MCF 10A (cell line): ENCODE results near the gene PRAMEF17. TPM values are rescaled to one million over a fixed set of nuclear protein-coding genes. Genes with fewer than 3 reads are reported as not detected.
A peak's percentile ranks its signal among the peaks of the same experiment; 100 is the strongest.
"Not testable (repeated sequence)": the region's sequence is repeated elsewhere in the genome, so short reads cannot be mapped to it uniquely, and the experiment has no call there.

Experiments used
- Bru-seq: library from RNA; stranded (reverse); fragments of 400-500 nt; gene quantifications from one replicate; lab custom pipeline; 2021; lab: Mats Ljungman, UMichigan
- BruChase-seq, 2 experiments: library from RNA; stranded (reverse); fragments of 400-500 nt; gene quantifications; one replicate each; lab custom pipeline; 2021; lab: Mats Ljungman, UMichigan
- BruUV-seq: library from RNA; stranded (reverse); fragments of 400-500 nt; replicated peaks from 2 replicates; lab custom pipeline; 2021; lab: Mats Ljungman, UMichigan
- CTCF ChIA-PET: fragments of 300-600 bp; sonication (Branson Sonifier 250); formaldehyde crosslinking; extraction: SDS; loops from one replicate; lab custom pipeline; 2021; ENCODE audit warnings: antibody characterized with exemption, inconsistent platforms; lab: Yijun Ruan, JAX
- POLR2A ChIA-PET: fragments of 300-600, 350-650 bp; sonication (Branson Sonifier 250); formaldehyde crosslinking; extraction: SDS; loops from one replicate; lab custom pipeline; 2020; ENCODE audit warnings: antibody characterized with exemption, inconsistent platforms; lab: Yijun Ruan, JAX
- DNase-seq: peaks from one replicate; pipeline ENCODE4 v3.0.0-alpha.2; 2018; ENCODE audit not compliant: unreplicated experiment
- H3K27ac Mint-ChIP-seq: one replicate; pipeline ENCODE4 v1.8.0; 2022; ENCODE audit warnings: mild to moderate bottlenecking, low read depth, mixed read lengths; ENCODE audit not compliant: unreplicated experiment
- H3K27me3 Mint-ChIP-seq: one replicate; pipeline ENCODE4 v1.8.0; 2022; ENCODE audit warnings: mixed read lengths; ENCODE audit not compliant: insufficient read depth, unreplicated experiment
- H3K36me3 Mint-ChIP-seq: one replicate; pipeline ENCODE4 v1.8.0; 2022; ENCODE audit warnings: mild to moderate bottlenecking, moderate library complexity, mixed read lengths; ENCODE audit not compliant: insufficient read depth, unreplicated experiment
- H3K4me1 Mint-ChIP-seq: one replicate; pipeline ENCODE4 v1.8.0; 2022; ENCODE audit warnings: mixed read lengths; ENCODE audit not compliant: insufficient read depth, unreplicated experiment
- H3K4me3 Mint-ChIP-seq: one replicate; pipeline ENCODE4 v1.8.0; 2022; ENCODE audit warnings: mild to moderate bottlenecking, moderate library complexity, mixed read lengths; ENCODE audit not compliant: unreplicated experiment
- H3K9me3 Mint-ChIP-seq: one replicate; pipeline ENCODE4 v1.8.0; 2022; ENCODE audit warnings: mixed read lengths; ENCODE audit not compliant: unreplicated experiment
- intact Hi-C: fragments of 100-400 bp; cut with micrococcal nuclease; formaldehyde crosslinking; loops from 2 replicates; pipeline ENCODE4 v1.14.1; 2022
- long read RNA-seq: library from polyadenylated mRNA; stranded (forward); transcript quantifications from one replicate; pipeline ENCODE4 v2.0.0, GENCODE V29; 2022
- total RNA-seq: library from RNA; stranded (reverse); gene quantifications from 2 replicates; pipeline ENCODE4 v1.2.3, GENCODE V29; 2022
- TF ChIP-seq, protein P1 (sequence below): fragments of 200-600 bp; IDR thresholded peaks from one replicate; pipeline ENCODE4 v1.8.0; 2022; ENCODE audit warnings: antibody characterized with exemption, mild to moderate bottlenecking; ENCODE audit not compliant: unreplicated experiment

PRAMEF17 gene, protein sequence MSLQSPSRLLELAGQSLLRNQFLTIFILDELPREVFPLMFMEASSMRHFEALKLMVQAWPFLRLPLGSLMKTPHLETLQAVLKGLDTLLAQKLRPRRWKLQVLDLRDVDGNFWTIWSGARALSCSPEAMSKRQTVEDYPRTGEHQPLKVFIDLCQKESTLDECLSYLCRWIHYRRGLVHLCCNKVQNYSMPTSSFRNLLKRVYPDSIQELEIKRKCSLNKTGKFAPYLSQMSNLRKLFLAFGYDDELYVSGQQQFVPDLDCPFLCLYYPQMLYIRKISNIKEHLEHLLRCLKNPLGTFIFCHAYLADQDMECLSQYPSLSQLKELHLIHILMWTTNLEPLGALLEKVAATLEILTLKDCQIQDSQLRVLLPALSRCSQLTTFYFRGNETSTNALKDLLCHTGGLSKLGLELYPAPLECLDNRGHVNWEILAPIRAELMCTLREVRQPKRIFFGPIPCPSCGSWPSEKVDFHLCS
- total RNA-seq (not detected in 2 replicates), Bru-seq, nascent RNA (not detected), BruChase-seq, experiment 1, labeled RNA remaining after a 6-hour chase (not detected), BruChase-seq, experiment 2, labeled RNA remaining after a 2-hour chase (not detected)
- long read RNA-seq, result 0 reads

DNA sequence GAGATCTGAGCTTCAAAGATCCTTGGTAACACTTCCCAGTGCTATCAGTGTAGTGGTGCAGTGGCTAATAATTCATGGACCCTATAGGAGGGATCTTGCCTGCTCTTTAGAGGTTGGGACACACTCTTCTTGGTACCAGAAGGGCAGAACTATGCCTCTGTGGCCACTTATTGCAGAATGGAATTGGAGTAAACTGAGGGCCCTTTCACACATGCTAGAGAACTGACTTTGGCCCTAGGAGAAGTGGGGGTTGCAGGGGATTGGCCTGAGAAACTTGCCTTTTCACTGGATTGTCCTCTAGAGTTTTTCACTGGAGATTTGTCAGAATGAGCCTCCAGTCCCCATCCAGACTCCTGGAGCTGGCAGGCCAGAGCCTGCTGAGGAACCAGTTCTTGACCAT is at the start of gene PRAMEF17:
TSS of gene PRAMEF17 (plus strand) at position 301 of the 400 bp plus-strand sequence. CDS start at position 327, 26 bp downstream.
- BruUV-seq, H3K9me3 Mint-ChIP-seq, DNase-seq, intact Hi-C loops, H3K36me3 Mint-ChIP-seq, H3K4me3 Mint-ChIP-seq, H3K4me1 Mint-ChIP-seq, POLR2A ChIA-PET, H3K27ac Mint-ChIP-seq: not testable (repeated sequence)
- CTCF ChIA-PET, result interaction anchor here (0.6 to 1.2 kb wide), 2 partner anchors 31 to 624 kb away, joined by 3 read pairs; no protein-coding TSS in a partner anchor
- peaks cover 30% of the 10 kb centered on the region for H3K27me3 Mint-ChIP-seq

DNA sequence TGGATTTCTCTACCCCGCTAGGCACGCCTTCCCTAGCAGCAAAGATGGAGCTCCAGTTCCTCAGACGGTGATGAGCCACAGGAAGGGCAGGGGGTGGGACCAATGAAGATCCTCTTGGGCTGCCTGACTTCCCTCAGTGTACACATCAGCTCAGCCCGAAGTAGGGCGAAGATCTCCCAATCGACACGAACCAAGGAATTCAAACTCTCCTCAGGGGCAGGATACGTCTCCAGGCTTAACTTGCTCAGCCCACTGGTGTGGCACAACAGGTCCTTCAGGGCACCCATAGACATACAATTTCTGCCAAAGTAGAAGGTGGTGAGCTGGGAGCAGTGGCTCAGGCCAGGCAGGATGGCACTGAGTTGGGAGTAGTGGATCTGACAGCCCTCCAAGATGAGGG is 46.9 kb upstream of the PRAMEF17 start:
- H3K27ac Mint-ChIP-seq, DNase-seq, H3K4me1 Mint-ChIP-seq, H3K9me3 Mint-ChIP-seq, H3K4me3 Mint-ChIP-seq, BruUV-seq, H3K36me3 Mint-ChIP-seq, POLR2A ChIA-PET, intact Hi-C loops, CTCF ChIA-PET: not testable (repeated sequence)
- H3K27me3 Mint-ChIP-seq, result peaks cover 11% of the 10 kb centered on the region

DNA sequence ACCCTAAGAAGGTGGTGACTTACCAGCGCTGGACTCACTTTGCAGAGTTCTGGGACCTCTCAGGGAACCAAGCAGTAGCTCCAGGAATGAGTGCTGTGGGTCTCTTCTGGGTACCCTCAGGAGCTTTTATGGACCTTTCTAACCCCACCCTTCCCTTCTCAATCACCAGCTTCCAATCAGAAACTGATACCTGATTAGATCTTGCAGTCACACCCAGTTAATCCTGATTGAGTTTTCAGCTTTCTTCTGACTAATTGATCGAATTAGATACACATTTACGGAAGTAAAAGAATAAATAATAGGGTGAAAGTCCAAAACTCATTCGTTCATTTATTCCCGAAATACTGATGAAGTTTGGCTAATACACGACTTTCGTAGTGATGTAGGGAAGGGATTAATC is 42.4 kb upstream of the PRAMEF17 start, which contains the start of gene PRAMEF14:
TSS of gene PRAMEF14 (minus strand) at position 101 of the 400 bp plus-strand sequence. CDS start 1,820 bp downstream, outside the sequence.
- H3K9me3 Mint-ChIP-seq, CTCF ChIA-PET, H3K4me3 Mint-ChIP-seq, intact Hi-C loops, H3K27ac Mint-ChIP-seq, BruUV-seq, H3K27me3 Mint-ChIP-seq, POLR2A ChIA-PET, H3K4me1 Mint-ChIP-seq, DNase-seq, H3K36me3 Mint-ChIP-seq: not testable (repeated sequence)

DNA sequence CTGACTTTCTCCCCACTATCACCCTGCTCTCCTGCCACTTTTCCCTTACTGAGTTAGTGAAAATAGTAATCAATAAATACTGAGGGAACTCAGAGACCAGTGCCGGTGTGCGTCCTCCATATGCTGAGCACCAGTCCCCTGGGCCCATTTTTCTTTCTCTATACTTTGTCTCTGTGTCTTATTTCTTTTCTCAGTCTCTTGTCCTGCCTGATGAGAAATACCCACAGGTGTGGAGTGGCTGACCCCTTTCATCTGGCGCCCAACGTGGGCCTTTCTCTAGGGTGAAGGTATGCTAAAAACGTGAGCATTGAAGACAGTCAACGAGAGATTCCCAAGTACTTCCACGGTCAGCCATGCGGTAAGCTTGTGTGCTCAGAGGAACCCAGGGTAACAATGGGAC is 36.0 kb upstream of the PRAMEF17 start:
- CTCF ChIA-PET, H3K27me3 Mint-ChIP-seq, H3K9me3 Mint-ChIP-seq, H3K27ac Mint-ChIP-seq, POLR2A ChIA-PET, H3K4me1 Mint-ChIP-seq, BruUV-seq, H3K36me3 Mint-ChIP-seq, intact Hi-C loops, H3K4me3 Mint-ChIP-seq: not testable (repeated sequence)
- DNase-seq, result peak; percentile 6

DNA sequence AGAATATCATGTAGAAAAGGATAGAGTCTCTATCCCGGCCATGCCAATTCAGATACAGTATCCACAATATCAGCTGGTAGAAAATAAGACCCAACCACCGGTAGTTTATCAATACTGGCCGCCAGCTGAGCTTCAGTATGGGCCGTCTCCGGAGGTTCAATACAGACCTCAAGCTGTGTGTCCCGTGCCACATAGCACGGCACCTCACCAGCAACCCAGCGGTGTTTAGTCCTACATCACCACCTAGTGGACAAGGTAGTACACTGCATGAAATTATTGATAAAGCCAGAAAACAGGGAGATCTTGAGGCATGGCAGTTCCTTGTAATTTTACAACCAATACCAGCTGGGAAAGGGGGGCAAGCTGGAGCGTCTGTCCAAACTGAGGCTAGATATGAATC is 35.0 kb upstream of the PRAMEF17 start:
- TF ChIP-seq, protein P1, sequence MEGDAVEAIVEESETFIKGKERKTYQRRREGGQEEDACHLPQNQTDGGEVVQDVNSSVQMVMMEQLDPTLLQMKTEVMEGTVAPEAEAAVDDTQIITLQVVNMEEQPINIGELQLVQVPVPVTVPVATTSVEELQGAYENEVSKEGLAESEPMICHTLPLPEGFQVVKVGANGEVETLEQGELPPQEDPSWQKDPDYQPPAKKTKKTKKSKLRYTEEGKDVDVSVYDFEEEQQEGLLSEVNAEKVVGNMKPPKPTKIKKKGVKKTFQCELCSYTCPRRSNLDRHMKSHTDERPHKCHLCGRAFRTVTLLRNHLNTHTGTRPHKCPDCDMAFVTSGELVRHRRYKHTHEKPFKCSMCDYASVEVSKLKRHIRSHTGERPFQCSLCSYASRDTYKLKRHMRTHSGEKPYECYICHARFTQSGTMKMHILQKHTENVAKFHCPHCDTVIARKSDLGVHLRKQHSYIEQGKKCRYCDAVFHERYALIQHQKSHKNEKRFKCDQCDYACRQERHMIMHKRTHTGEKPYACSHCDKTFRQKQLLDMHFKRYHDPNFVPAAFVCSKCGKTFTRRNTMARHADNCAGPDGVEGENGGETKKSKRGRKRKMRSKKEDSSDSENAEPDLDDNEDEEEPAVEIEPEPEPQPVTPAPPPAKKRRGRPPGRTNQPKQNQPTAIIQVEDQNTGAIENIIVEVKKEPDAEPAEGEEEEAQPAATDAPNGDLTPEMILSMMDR, result peak; percentile 18
- BruUV-seq, H3K27me3 Mint-ChIP-seq, H3K4me1 Mint-ChIP-seq, H3K27ac Mint-ChIP-seq, CTCF ChIA-PET, H3K36me3 Mint-ChIP-seq, intact Hi-C loops, DNase-seq, POLR2A ChIA-PET, H3K9me3 Mint-ChIP-seq, H3K4me3 Mint-ChIP-seq: not testable (repeated sequence)
